ENCODE data around the gene CLEC7A. TPM values are rescaled to one million over a fixed set of nuclear protein-coding genes. Genes with fewer than 3 reads are reported as not detected.

CLEC7A gene
- total RNA-seq, 1 donor from 2014 or later: 1.3 TPM

DNA sequence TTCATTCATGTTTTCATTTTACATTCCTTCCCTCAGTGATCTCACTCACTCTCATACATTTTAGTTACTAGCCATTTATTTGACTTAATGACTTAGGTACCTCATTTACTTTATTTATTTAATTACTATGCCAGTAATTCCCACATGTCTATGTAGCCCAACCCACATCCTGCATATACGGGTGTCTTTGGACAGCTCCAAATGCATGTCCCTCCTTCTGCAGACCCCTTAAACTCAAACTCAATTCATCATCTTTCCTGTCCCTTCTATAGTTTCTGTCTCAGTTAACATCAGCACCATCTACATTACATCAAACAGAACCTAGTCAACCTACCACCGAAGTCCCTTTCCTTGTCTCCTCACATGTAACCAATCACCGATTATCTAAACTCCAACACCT lies 34.0 kb downstream of the CLEC7A start:
- Histone ChIP-seq H3K4me3 (peak overlapping the region; percentile 60), H3K27me3 (ENCODE audit: low read depth) (no peaks in the 10 kb centered on the region), H3K4me1 (peaks cover 49% of the 10 kb centered on the region), H3K27ac (replicated peaks) (peak overlapping the region; percentile 79), H3K9me3 (replicated peaks) (no peaks in the 10 kb centered on the region), H3K36me3 (no peaks in the 10 kb centered on the region)
- DNase-seq: no peak
- TF ChIP-seq CTCF (IDR thresholded peaks at IDR 0.05; ENCODE audit: borderline replicate concordance): no peak
- intact Hi-C loops (cut with micrococcal nuclease): no loop called here

- Histone ChIP-seq H3K4me1 (peaks cover 40% of the 10 kb centered on the region), H3K27me3 (ENCODE audit: low read depth) (no peaks in the 10 kb centered on the region), H3K9me3 (replicated peaks) (no peaks in the 10 kb centered on the region), H3K4me3 (peak overlapping the region; percentile 2), H3K27ac (replicated peaks) (peak overlapping the region; percentile 79), H3K36me3 (no peaks in the 10 kb centered on the region)
- no peak for DNase-seq
- no peak for TF ChIP-seq CTCF (IDR thresholded peaks at IDR 0.05; ENCODE audit: borderline replicate concordance)
- intact Hi-C loops (cut with micrococcal nuclease): no loop called here
These were observed 35.2 kb downstream of the CLEC7A start for GRCh38 chr12:10094646-10095395.

GRCh38 chr12:10088955-10089900 lies 40.8 kb downstream of the CLEC7A start:
- no peak for TF ChIP-seq CTCF (IDR thresholded peaks at IDR 0.05; ENCODE audit: borderline replicate concordance)
- peaks cover 17% of the 10 kb centered on the region for H3K4me1 ChIP-seq

GRCh38 chr12:10088031-10088430 lies 42.0 kb downstream of the CLEC7A start:
- DNase-seq: no peak
- H3K4me1 ChIP-seq: peaks cover 7% of the 10 kb centered on the region
- intact Hi-C loops (cut with micrococcal nuclease): no loop called here
- H3K36me3 ChIP-seq: no peaks in the 10 kb centered on the region
- H3K4me3 ChIP-seq: no peak overlapping the region
- no peak overlapping the region for H3K27ac ChIP-seq (replicated peaks)
- H3K27me3 ChIP-seq (ENCODE audit: low read depth): no peaks in the 10 kb centered on the region
- no peak for TF ChIP-seq CTCF (IDR thresholded peaks at IDR 0.05; ENCODE audit: borderline replicate concordance)
- peaks cover 17% of the 10 kb centered on the region for H3K9me3 ChIP-seq (replicated peaks)

More at GRCh38 chr12:10088955-10089900, 40.8 kb downstream of the CLEC7A start:
- no peak overlapping the region for H3K4me3 ChIP-seq
- H3K9me3 ChIP-seq (replicated peaks): peaks cover 7% of the 10 kb centered on the region
- no peak for DNase-seq
- intact Hi-C loops (cut with micrococcal nuclease): no loop called here
- no peak overlapping the region for H3K27ac ChIP-seq (replicated peaks)
- no peaks in the 10 kb centered on the region for H3K36me3 ChIP-seq
- no peaks in the 10 kb centered on the region for H3K27me3 ChIP-seq (ENCODE audit: low read depth)

GRCh38 chr12:10086387-10086786 lies 43.6 kb downstream of the CLEC7A start:
- H3K27me3 ChIP-seq (ENCODE audit: low read depth): no peaks in the 10 kb centered on the region
- DNase-seq: no peak
- H3K4me3 ChIP-seq: no peak overlapping the region
- peaks cover 17% of the 10 kb centered on the region for H3K9me3 ChIP-seq (replicated peaks)
- TF ChIP-seq CTCF (IDR thresholded peaks at IDR 0.05; ENCODE audit: borderline replicate concordance): no peak
- H3K36me3 ChIP-seq: no peaks in the 10 kb centered on the region
- no peaks in the 10 kb centered on the region for H3K4me1 ChIP-seq
- H3K27ac ChIP-seq (replicated peaks): no peak overlapping the region
- intact Hi-C loops (cut with micrococcal nuclease): no loop called here

All from left ventricle myocardium inferior (tissue), 1 donor.